Measurements from ENCODE around the gene DRAP1. TPM values are rescaled to one million over a fixed set of nuclear protein-coding genes. Genes with fewer than 3 reads are reported as not detected.

The DRAP1 gene
- total RNA-seq, 1 donor from 2014 or later: 106 TPM

- H3K9me3 Mint-ChIP-seq (ENCODE audit: unreplicated experiment): no peaks in the 10 kb centered on the region
- peak overlapping the region; percentile 86 for H3K27ac Mint-ChIP-seq (ENCODE audit: unreplicated experiment)
- TF ChIP-seq, protein P1, sequence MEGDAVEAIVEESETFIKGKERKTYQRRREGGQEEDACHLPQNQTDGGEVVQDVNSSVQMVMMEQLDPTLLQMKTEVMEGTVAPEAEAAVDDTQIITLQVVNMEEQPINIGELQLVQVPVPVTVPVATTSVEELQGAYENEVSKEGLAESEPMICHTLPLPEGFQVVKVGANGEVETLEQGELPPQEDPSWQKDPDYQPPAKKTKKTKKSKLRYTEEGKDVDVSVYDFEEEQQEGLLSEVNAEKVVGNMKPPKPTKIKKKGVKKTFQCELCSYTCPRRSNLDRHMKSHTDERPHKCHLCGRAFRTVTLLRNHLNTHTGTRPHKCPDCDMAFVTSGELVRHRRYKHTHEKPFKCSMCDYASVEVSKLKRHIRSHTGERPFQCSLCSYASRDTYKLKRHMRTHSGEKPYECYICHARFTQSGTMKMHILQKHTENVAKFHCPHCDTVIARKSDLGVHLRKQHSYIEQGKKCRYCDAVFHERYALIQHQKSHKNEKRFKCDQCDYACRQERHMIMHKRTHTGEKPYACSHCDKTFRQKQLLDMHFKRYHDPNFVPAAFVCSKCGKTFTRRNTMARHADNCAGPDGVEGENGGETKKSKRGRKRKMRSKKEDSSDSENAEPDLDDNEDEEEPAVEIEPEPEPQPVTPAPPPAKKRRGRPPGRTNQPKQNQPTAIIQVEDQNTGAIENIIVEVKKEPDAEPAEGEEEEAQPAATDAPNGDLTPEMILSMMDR (IDR thresholded peaks at IDR 0.05): no peak
- peak overlapping the region; percentile 71 for H3K4me3 Mint-ChIP-seq (ENCODE audit: unreplicated experiment)
- peaks cover 2% of the 10 kb centered on the region for H3K36me3 Mint-ChIP-seq (ENCODE audit: unreplicated experiment)
- peaks cover 38% of the 10 kb centered on the region for H3K4me1 Mint-ChIP-seq (ENCODE audit: unreplicated experiment)
- DNase-seq (ENCODE audit: extremely low spot score, unreplicated experiment): no peak
- no peaks in the 10 kb centered on the region for H3K27me3 Mint-ChIP-seq (ENCODE audit: unreplicated experiment)
Measured at GRCh38 chr11:65871811-65872548, 47.2 kb upstream of the DRAP1 start.

DNA sequence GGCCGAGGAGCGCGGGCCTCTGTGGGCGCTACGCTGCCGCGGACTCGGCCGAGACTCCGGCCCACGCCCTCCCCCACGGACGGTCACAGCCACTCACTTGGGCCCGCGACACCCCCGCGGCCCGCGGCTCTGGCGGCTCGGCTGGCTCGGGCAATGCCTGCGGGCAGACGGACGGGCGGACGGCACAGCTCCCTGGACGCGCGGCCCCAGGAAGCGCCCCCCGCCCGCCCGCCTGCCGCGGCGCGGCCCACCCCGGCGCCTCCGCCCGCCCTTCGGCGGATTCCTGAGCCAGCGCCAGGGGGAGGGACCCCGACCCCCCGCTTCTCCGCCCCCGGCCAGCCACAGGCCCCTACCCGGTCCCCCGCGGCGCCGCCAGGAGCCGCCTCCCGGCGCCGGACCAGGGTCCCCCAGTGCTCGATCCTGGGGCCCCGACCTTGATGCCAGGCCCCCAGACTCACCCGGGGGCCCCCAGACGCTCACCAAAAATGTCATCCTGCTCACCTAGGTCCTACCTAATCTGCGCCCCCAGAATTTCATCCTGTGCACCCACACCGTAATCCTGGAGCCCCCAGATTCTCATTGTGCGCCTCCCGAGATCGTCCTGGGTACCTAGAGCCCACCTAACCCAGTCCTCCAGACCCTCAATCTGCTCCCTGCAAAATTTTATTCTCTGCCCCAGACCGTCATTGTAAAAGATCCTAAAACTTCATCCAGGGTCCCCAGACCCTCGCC is 46.5 kb upstream of the DRAP1 start, which contains the start of gene EFEMP2:
Gene EFEMP2, minus strand, starts transcription at position 215 of the 732 bp plus-strand sequence. CDS start 446 bp downstream, outside the sequence.
- Mint-ChIP-seq H3K9me3 (ENCODE audit: unreplicated experiment) (no peaks in the 10 kb centered on the region), H3K27ac (ENCODE audit: unreplicated experiment) (peak within 1 kb of the TSS; percentile 92), H3K4me1 (ENCODE audit: unreplicated experiment) (peaks cover 36% of the 10 kb centered on the region), H3K27me3 (ENCODE audit: unreplicated experiment) (no peaks in the 10 kb centered on the region), H3K36me3 (ENCODE audit: unreplicated experiment) (no peaks in the 10 kb centered on the region), H3K4me3 (ENCODE audit: unreplicated experiment) (peak within 1 kb of the TSS; percentile 85)
- TF ChIP-seq, protein P1 (IDR thresholded peaks at IDR 0.05): no peak
- no peak for DNase-seq (ENCODE audit: extremely low spot score, unreplicated experiment)

- no peaks in the 10 kb centered on the region for H3K27me3 Mint-ChIP-seq (ENCODE audit: unreplicated experiment)
- TF ChIP-seq, protein P1 (IDR thresholded peaks at IDR 0.05): no peak
- H3K36me3 Mint-ChIP-seq (ENCODE audit: unreplicated experiment): no peaks in the 10 kb centered on the region
- DNase-seq (ENCODE audit: extremely low spot score, unreplicated experiment): peak; percentile 98
- no peaks in the 10 kb centered on the region for H3K9me3 Mint-ChIP-seq (ENCODE audit: unreplicated experiment)
- H3K4me3 Mint-ChIP-seq (ENCODE audit: unreplicated experiment): peak overlapping the region; percentile 85
- peaks cover 35% of the 10 kb centered on the region for H3K4me1 Mint-ChIP-seq (ENCODE audit: unreplicated experiment)
- H3K27ac Mint-ChIP-seq (ENCODE audit: unreplicated experiment): peak overlapping the region; percentile 92
Measured at GRCh38 chr11:65873318-65874156, 45.7 kb upstream of the DRAP1 start.

- Mint-ChIP-seq H3K4me1 (ENCODE audit: unreplicated experiment) (peaks cover 3% of the 10 kb centered on the region), H3K4me3 (ENCODE audit: unreplicated experiment) (no peak within 1 kb of the TSS), H3K9me3 (ENCODE audit: unreplicated experiment) (no peaks in the 10 kb centered on the region), H3K27ac (ENCODE audit: unreplicated experiment) (peak within 1 kb of the TSS; percentile 23), H3K36me3 (ENCODE audit: unreplicated experiment) (peaks cover 13% of the 10 kb centered on the region), H3K27me3 (ENCODE audit: unreplicated experiment) (no peaks in the 10 kb centered on the region)
- TF ChIP-seq, protein P1 (IDR thresholded peaks at IDR 0.05): no peak
- DNase-seq (ENCODE audit: extremely low spot score, unreplicated experiment): no peak
Measured at GRCh38 chr11:65879617-65880016, 39.6 kb upstream of the DRAP1 start, which contains the start of gene CTSW. TSS of gene CTSW (plus strand) at chr11:65879837. CDS start at chr11:65879855, 18 bp downstream.

Data from osteocyte (in vitro differentiated cells).